A673 (cell line): ENCODE measurements around the gene LYZ. TPM values are rescaled to one million over a fixed set of nuclear protein-coding genes. Genes with fewer than 3 reads are reported as not detected.
A peak's percentile ranks its signal among the peaks of the same experiment; 100 is the strongest.

Source experiments
- BruUV-seq: library from RNA; stranded (reverse); fragments of 400-500 nt; replicated peaks from 2 replicates; lab custom pipeline; 2021; lab: Mats Ljungman, UMichigan
- CTCF ChIA-PET: fragments of 300-600 bp; sonication (Branson Sonifier 250); formaldehyde crosslinking; loops from one replicate; lab custom pipeline; 2022; ENCODE audit warnings: antibody characterized with exemption; lab: Charles Lee
- POLR2A ChIA-PET: fragments of 300-600 bp; sonication (Branson Sonifier 250); formaldehyde crosslinking; loops from one replicate; lab custom pipeline; 2022; ENCODE audit warnings: antibody characterized with exemption; ENCODE audit not compliant: low non-redundant PET; lab: Charles Lee
- DNase-seq: peaks from one replicate; pipeline ENCODE4 v3.0.0-alpha.2; 2015; ENCODE audit warnings: low spot score
- H3K27ac ChIP-seq: fragments of 200-600 bp; sonication (generic); 2 replicates; pipeline ENCODE4 v1.5.1; 2016; ENCODE audit warnings: mixed run types, low read depth, mild to moderate bottlenecking, mixed read lengths, antibody characterized with exemption, low read length; ENCODE audit not compliant: poor library complexity, severe bottlenecking
- H3K27me3 ChIP-seq: fragments of 200-600 bp; sonication (generic); replicated peaks from 2 replicates; pipeline ENCODE4 v1.6.1; 2017; ENCODE audit warnings: mixed run types, low read depth, mild to moderate bottlenecking, mixed read lengths, antibody characterized with exemption, low read length; ENCODE audit not compliant: insufficient read depth, poor library complexity
- H3K36me3 ChIP-seq: fragments of 200-600 bp; sonication (generic); 2 replicates; pipeline ENCODE4 v1.6.1; 2016; ENCODE audit warnings: mixed run types, mild to moderate bottlenecking, mixed read lengths, antibody characterized with exemption, low read length; ENCODE audit not compliant: insufficient read depth, poor library complexity, severe bottlenecking
- H3K4me1 ChIP-seq: fragments of 200-600 bp; sonication (generic); 2 replicates; pipeline ENCODE4 v1.6.1; 2017; ENCODE audit warnings: mixed run types, mild to moderate bottlenecking, mixed read lengths, antibody characterized with exemption, low read length; ENCODE audit not compliant: insufficient read depth, poor library complexity, severe bottlenecking
- H3K4me3 ChIP-seq: fragments of 200-600 bp; sonication (generic); 2 replicates; pipeline ENCODE4 v1.5.1; 2016; ENCODE audit warnings: low read depth, mixed run types, mild to moderate bottlenecking, mixed read lengths, low read length; ENCODE audit not compliant: poor library complexity, severe bottlenecking
- H3K9me3 ChIP-seq: fragments of 200-600 bp; sonication (generic); 2 replicates; pipeline ENCODE4 v1.6.1; 2016; ENCODE audit warnings: mixed run types, low read depth, mild to moderate bottlenecking, mixed read lengths, antibody characterized with exemption, low read length; ENCODE audit not compliant: poor library complexity, severe bottlenecking
- EZH2 ChIP-seq: fragments of 200-600 bp; sonication (generic); IDR thresholded peaks from 2 replicates; pipeline ENCODE4 v1.6.1; 2017; ENCODE audit warnings: borderline replicate concordance, low read depth, mild to moderate bottlenecking, mixed read lengths, antibody characterized with exemption, low read length; ENCODE audit not compliant: poor library complexity, severe bottlenecking
- intact Hi-C: fragments of 100-400 bp; cut with micrococcal nuclease; formaldehyde crosslinking; loops from one replicate; pipeline ENCODE4 v1.10.0; 2022; ENCODE audit not compliant: unreplicated experiment
- total RNA-seq: library from RNA; stranded (reverse); gene quantifications from 2 replicates; pipeline ENCODE4 v1.2.3, GENCODE V29; 2021
- TF ChIP-seq, protein P1 (sequence below): fragments of 300-800, 200-600 bp; sonication (generic); conservative IDR thresholded peaks from 2 replicates; pipeline ENCODE4 v1.5.1; 2017; ENCODE audit warnings: low read depth, mild to moderate bottlenecking, antibody characterized with exemption, low read length, moderate library complexity, mixed read lengths

Gene LYZ
- total RNA-seq, 1 experiment from 2014 or later, result 0.32 TPM

DNA sequence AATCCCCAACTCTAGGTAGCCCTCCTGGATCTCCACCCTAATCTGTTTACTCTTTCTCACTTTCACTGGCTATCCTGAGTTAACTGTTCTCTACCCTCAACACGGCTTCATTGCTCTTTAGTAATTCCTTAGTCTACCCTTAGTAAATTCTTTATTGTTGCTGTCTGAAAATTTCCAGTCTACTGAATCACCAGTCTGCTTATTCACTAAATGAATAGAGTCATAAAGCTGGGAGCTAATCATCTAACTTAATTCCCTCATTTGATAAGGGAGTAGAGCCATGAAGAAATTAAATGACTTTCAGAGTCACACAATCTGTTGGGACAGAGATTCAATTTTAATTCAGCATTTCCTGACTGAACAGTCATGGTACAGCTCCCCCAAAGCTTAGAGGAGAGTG lies 47.9 kb downstream of the LYZ start:
- intact Hi-C loops, result no loop called here
- Histone ChIP-seq H3K9me3 (peaks cover 7% of the 10 kb centered on the region), H3K4me1 (no peaks in the 10 kb centered on the region), H3K27me3 (no peaks in the 10 kb centered on the region), H3K36me3 (peaks cover 25% of the 10 kb centered on the region), H3K4me3 (no peak overlapping the region), H3K27ac (no peak overlapping the region)
- no TSS peak for BruUV-seq
- POLR2A ChIA-PET, result no interaction called here
- no peak for TF ChIP-seq EZH2
- TF ChIP-seq, protein P1, sequence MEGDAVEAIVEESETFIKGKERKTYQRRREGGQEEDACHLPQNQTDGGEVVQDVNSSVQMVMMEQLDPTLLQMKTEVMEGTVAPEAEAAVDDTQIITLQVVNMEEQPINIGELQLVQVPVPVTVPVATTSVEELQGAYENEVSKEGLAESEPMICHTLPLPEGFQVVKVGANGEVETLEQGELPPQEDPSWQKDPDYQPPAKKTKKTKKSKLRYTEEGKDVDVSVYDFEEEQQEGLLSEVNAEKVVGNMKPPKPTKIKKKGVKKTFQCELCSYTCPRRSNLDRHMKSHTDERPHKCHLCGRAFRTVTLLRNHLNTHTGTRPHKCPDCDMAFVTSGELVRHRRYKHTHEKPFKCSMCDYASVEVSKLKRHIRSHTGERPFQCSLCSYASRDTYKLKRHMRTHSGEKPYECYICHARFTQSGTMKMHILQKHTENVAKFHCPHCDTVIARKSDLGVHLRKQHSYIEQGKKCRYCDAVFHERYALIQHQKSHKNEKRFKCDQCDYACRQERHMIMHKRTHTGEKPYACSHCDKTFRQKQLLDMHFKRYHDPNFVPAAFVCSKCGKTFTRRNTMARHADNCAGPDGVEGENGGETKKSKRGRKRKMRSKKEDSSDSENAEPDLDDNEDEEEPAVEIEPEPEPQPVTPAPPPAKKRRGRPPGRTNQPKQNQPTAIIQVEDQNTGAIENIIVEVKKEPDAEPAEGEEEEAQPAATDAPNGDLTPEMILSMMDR, result no peak
- DNase-seq, result no peak
- CTCF ChIA-PET, result interaction anchor here (0.6 kb wide), 1 partner anchor 81 kb away, joined by 4 read pairs; no protein-coding TSS in a partner anchor

GRCh38 chr12:69396963-69397362 lies 48.8 kb downstream of the LYZ start:
- POLR2A ChIA-PET, result no interaction called here
- peaks cover 7% of the 10 kb centered on the region for H3K9me3 ChIP-seq
- BruUV-seq, result no TSS peak
- no peak for TF ChIP-seq EZH2
- TF ChIP-seq, protein P1, result no peak
- DNase-seq, result no peak
- H3K4me1 ChIP-seq, result no peaks in the 10 kb centered on the region
- no peak overlapping the region for H3K27ac ChIP-seq
- intact Hi-C loops, result no loop called here
- CTCF ChIA-PET, result no interaction called here
- H3K4me3 ChIP-seq, result no peak overlapping the region
- no peaks in the 10 kb centered on the region for H3K27me3 ChIP-seq
- H3K36me3 ChIP-seq, result peaks cover 16% of the 10 kb centered on the region

GRCh38 chr12:69397978-69398377 lies 49.8 kb downstream of the LYZ start:
- no peaks in the 10 kb centered on the region for H3K4me1 ChIP-seq
- CTCF ChIA-PET, result no interaction called here
- POLR2A ChIA-PET, result no interaction called here
- no peak overlapping the region for H3K27ac ChIP-seq
- peaks cover 7% of the 10 kb centered on the region for H3K9me3 ChIP-seq
- H3K27me3 ChIP-seq, result no peaks in the 10 kb centered on the region
- intact Hi-C loops, result no loop called here
- no TSS peak for BruUV-seq
- H3K36me3 ChIP-seq, result peaks cover 13% of the 10 kb centered on the region
- no peak overlapping the region for H3K4me3 ChIP-seq
- DNase-seq, result peak; percentile 17
- TF ChIP-seq EZH2, result no peak
- TF ChIP-seq, protein P1, result no peak
